Measurements from ENCODE around the gene OAF.
"Not testable (repeated sequence)": the region's sequence is repeated elsewhere in the genome, so short reads cannot be mapped to it uniquely, and the experiment has no call there.

The OAF gene

GRCh38 chr11:120244476-120245365, 33.9 kb downstream of the OAF start:
- DNase-seq (ENCODE audit: low spot score) = no peak

GRCh38 chr11:120245434-120245833, 34.6 kb downstream of the OAF start:
- DNase-seq (ENCODE audit: low spot score) = no peak

- DNase-seq (ENCODE audit: low spot score) = no peak
Measured at GRCh38 chr11:120248551-120249278, 37.9 kb downstream of the OAF start.

- DNase-seq (ENCODE audit: low spot score) = no peak
Measured at GRCh38 chr11:120249279-120250262, 38.7 kb downstream of the OAF start.

- not testable (repeated sequence) for DNase-seq (ENCODE audit: low spot score)
Measured at GRCh38 chr11:120253377-120253776, 42.5 kb downstream of the OAF start.

- no peak for DNase-seq (ENCODE audit: low spot score)
Measured at GRCh38 chr11:120254788-120255518, 44.1 kb downstream of the OAF start.

GRCh38 chr11:120255519-120255866, 44.7 kb downstream of the OAF start:
- no peak for DNase-seq (ENCODE audit: low spot score)

- no peak for DNase-seq (ENCODE audit: low spot score)
Measured at GRCh38 chr11:120256178-120256577, 45.3 kb downstream of the OAF start.

- no peak for DNase-seq (ENCODE audit: low spot score)
Measured at GRCh38 chr11:120256779-120257178, 45.9 kb downstream of the OAF start.

- no peak for DNase-seq (ENCODE audit: low spot score)
Measured at GRCh38 chr11:120257346-120257745, 46.5 kb downstream of the OAF start.

- no peak for DNase-seq (ENCODE audit: low spot score)
Measured at GRCh38 chr11:120258661-120259060, 47.8 kb downstream of the OAF start.

- DNase-seq (ENCODE audit: low spot score) = no peak
Measured at GRCh38 chr11:120259241-120259640, 48.4 kb downstream of the OAF start.

GRCh38 chr11:120259988-120260565, 49.2 kb downstream of the OAF start:
- no peak for DNase-seq (ENCODE audit: low spot score)

GRCh38 chr11:120260616-120261015, 49.8 kb downstream of the OAF start:
- no peak for DNase-seq (ENCODE audit: low spot score)

- no peak for DNase-seq (ENCODE audit: low spot score)
Measured at GRCh38 chr11:120261321-120261720, 50.5 kb downstream of the OAF start.

GRCh38 chr11:120261931-120262330, 51.1 kb downstream of the OAF start:
- DNase-seq (ENCODE audit: low spot score) = no peak

- no peak for DNase-seq (ENCODE audit: low spot score)
Measured at GRCh38 chr11:120267319-120267718, 56.5 kb downstream of the OAF start.

GRCh38 chr11:120268686-120269085, 57.9 kb downstream of the OAF start:
- DNase-seq (ENCODE audit: low spot score) = no peak

- no peak for DNase-seq (ENCODE audit: low spot score)
Measured at GRCh38 chr11:120270386-120270785, 59.6 kb downstream of the OAF start.

GRCh38 chr11:120271672-120272071, 60.8 kb downstream of the OAF start:
- no peak for DNase-seq (ENCODE audit: low spot score)

- DNase-seq (ENCODE audit: low spot score) = no peak
Measured at GRCh38 chr11:120272303-120272702, 61.5 kb downstream of the OAF start.
